Measurements from ENCODE around the gene KDM4B.

- TF ChIP-seq CTCF (IDR thresholded peaks at IDR 0.05) (no peak), EZH2 (IDR thresholded peaks at IDR 0.05; ENCODE audit: borderline replicate concordance, insufficient read depth, low read depth, low read length, poor library complexity, severe bottlenecking) (no peak)
Measured at GRCh38 chr19:4971424-4971793, 2.5 kb downstream of the KDM4B start.

All from B cell (primary cell).